GM12801 (cell line): Measurements from ENCODE around the gene RTTN.

ENCODE experiments used
- CTCF ChIP-seq: IDR thresholded peaks from one replicate; pipeline ENCODE4 v1.5.1; 2011; ENCODE audit warnings: control low read depth; ENCODE audit not compliant: insufficient read length; ENCODE audit errors: extremely low read depth

The RTTN gene

GRCh38 chr18:70024093-70024492 is 181.4 kb downstream of the RTTN start:
- TF ChIP-seq CTCF = no peak

GRCh38 chr18:70022636-70023035 is 182.9 kb downstream of the RTTN start:
- no peak for TF ChIP-seq CTCF

- TF ChIP-seq CTCF = no peak
Measured at GRCh38 chr18:70021498-70021897, 184.0 kb downstream of the RTTN start.

- TF ChIP-seq CTCF = no peak
Measured at GRCh38 chr18:70021043-70021442, 184.4 kb downstream of the RTTN start.

GRCh38 chr18:70019991-70020390 is 185.5 kb downstream of the RTTN start:
- TF ChIP-seq CTCF = no peak

- TF ChIP-seq CTCF = no peak
Measured at GRCh38 chr18:70019136-70019535, 186.4 kb downstream of the RTTN start.

GRCh38 chr18:70015127-70015526 is 190.4 kb downstream of the RTTN start:
- TF ChIP-seq CTCF = no peak

- TF ChIP-seq CTCF = no peak
Measured at GRCh38 chr18:70005580-70005979, 199.9 kb downstream of the RTTN start.
